Prostate gland (tissue), 2 donors: ENCODE data around the gene BTBD9.

Source experiments
- POLR2A ChIP-seq: fragments of 450-650 bp; IDR thresholded peaks from one replicate; pipeline ENCODE4 v1.6.1; 2016; ENCODE audit warnings: antibody characterized with exemption, mild to moderate bottlenecking
- TF ChIP-seq, protein P1 (sequence below), 4 experiments: fragments of 200-600 bp in 2 of 4; fragments of 450-650 bp in 2 of 4; sonication (generic) in 2 of 4; IDR thresholded peaks; 1 replicate in 3 of 4; 2 replicates in 1 of 4; pipeline ENCODE4 v1.5.1; 2016 to 2019; ENCODE audit warnings: antibody characterized with exemption in 4 of 4, mild to moderate bottlenecking in 2 of 4, moderate library complexity in 2 of 4

DNA sequence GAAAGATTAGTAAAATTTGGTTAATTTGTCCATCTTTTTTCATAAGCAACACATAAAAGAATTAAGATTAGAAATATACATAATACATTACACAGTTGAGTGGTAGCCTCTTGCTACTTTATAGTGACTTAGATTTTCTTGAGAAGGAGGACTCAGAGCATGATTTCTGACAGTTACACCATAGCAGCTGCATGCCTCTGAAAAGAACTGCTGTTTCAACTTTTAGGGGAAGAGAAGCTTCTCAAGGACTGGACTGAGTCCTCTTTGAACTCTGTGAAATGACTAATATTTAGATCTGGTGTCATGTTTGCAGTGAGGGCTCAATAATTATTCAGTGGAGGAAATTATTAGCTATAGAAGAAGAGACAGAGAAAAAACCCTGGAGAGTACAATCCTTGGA lies 272.5 kb downstream of the BTBD9 start:
- TF ChIP-seq, protein P1, sequence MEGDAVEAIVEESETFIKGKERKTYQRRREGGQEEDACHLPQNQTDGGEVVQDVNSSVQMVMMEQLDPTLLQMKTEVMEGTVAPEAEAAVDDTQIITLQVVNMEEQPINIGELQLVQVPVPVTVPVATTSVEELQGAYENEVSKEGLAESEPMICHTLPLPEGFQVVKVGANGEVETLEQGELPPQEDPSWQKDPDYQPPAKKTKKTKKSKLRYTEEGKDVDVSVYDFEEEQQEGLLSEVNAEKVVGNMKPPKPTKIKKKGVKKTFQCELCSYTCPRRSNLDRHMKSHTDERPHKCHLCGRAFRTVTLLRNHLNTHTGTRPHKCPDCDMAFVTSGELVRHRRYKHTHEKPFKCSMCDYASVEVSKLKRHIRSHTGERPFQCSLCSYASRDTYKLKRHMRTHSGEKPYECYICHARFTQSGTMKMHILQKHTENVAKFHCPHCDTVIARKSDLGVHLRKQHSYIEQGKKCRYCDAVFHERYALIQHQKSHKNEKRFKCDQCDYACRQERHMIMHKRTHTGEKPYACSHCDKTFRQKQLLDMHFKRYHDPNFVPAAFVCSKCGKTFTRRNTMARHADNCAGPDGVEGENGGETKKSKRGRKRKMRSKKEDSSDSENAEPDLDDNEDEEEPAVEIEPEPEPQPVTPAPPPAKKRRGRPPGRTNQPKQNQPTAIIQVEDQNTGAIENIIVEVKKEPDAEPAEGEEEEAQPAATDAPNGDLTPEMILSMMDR (IDR thresholded peaks at IDR 0.05) = no peak
- TF ChIP-seq POLR2A = no peak
